SK-N-SH (cell line): ENCODE results near the gene GRB2. TPM values are rescaled to one million over a fixed set of nuclear protein-coding genes. Genes with fewer than 3 reads are reported as not detected.
A peak's percentile ranks its signal among the peaks of the same experiment; 100 is the strongest.

Source experiments
- CTCF ChIA-PET: fragments of 300-600, 350-600 bp; formaldehyde crosslinking; extraction: SDS; loops from one replicate; lab custom pipeline; 2021; lab: Yijun Ruan, JAX
- POLR2A ChIA-PET: fragments of 350-600 bp; sonication (Branson Sonifier 250); formaldehyde crosslinking; extraction: SDS; loops from one replicate; lab custom pipeline; 2020; ENCODE audit warnings: antibody characterized with exemption, inconsistent platforms; lab: Yijun Ruan, JAX
- DNase-seq: peaks from one replicate; pipeline ENCODE4 v3.0.0; 2012
- H2AFZ ChIP-seq: fragments of 200-600 bp; sonication (generic); 2 replicates; pipeline ENCODE4 v1.8.1; 2016; ENCODE audit warnings: antibody characterized with exemption, mild to moderate bottlenecking, low read depth
- H3F3A ChIP-seq: fragments of 200-600 bp; sonication (generic); replicated peaks from 2 replicates; pipeline ENCODE3; 2016; ENCODE audit warnings: antibody characterized with exemption, mild to moderate bottlenecking; ENCODE audit not compliant: insufficient read depth
- H3K27ac ChIP-seq, 2 experiments: fragments of 200-500 bp in 1 of 2; fragments of 200-600 bp in 1 of 2; sonication (Bioruptor generic) in 1 of 2; sonication (generic), shearing (Covaris generic) in 1 of 2; 2 replicates each; pipeline versions ENCODE4 v1.5.1 to v1.6.1; 2014 to 2016; ENCODE audit warnings: low read depth in 2 of 2, inconsistent platforms in 1 of 2, low read length in 1 of 2, mild to moderate bottlenecking in 1 of 2, mixed read lengths in 1 of 2
- H3K27me3 ChIP-seq: fragments of 200-600 bp; sonication (generic), shearing (Covaris generic); 2 replicates; pipeline ENCODE4 v1.6.1; 2016; ENCODE audit warnings: mixed run types; ENCODE audit not compliant: insufficient read depth
- H3K36me3 ChIP-seq, 2 experiments: fragments of 200-500 bp in 1 of 2; fragments of 200-600 bp in 1 of 2; sonication (Bioruptor generic) in 1 of 2; sonication (generic) in 1 of 2; replicated peaks in 1 of 2; 2 replicates each; pipeline versions ENCODE3 to v1.5.1; 2014 to 2016; ENCODE audit warnings: low read length in 1 of 2, mild to moderate bottlenecking in 1 of 2; ENCODE audit not compliant: insufficient read depth in 2 of 2, control insufficient read depth in 1 of 2
- H3K4me1 ChIP-seq, 2 experiments: fragments of 200-500 bp in 1 of 2; fragments of 200-600 bp in 1 of 2; sonication (Bioruptor generic) in 1 of 2; sonication (generic), shearing (Covaris generic) in 1 of 2; 2 replicates each; pipeline versions ENCODE4 v1.5.1 to v1.6.1; 2014 to 2016; ENCODE audit warnings: low read depth in 1 of 2, low read length in 1 of 2, mixed run types in 1 of 2; ENCODE audit not compliant: insufficient read depth in 2 of 2, control insufficient read depth in 1 of 2
- H3K4me2 ChIP-seq: fragments of 200-600 bp; sonication (generic), shearing (Covaris generic); 2 replicates; pipeline ENCODE4 v1.6.1; 2017; ENCODE audit warnings: mixed run types
- H3K4me3 ChIP-seq, 2 experiments: fragments of 200-500 bp in 1 of 2; fragments of 200-600 bp in 1 of 2; sonication (Bioruptor generic) in 1 of 2; sonication (generic), shearing (Covaris generic) in 1 of 2; 2 replicates each; pipeline versions ENCODE4 v1.5.1 to v1.8.1; 2014 to 2016; ENCODE audit warnings: low read depth in 2 of 2, inconsistent platforms in 1 of 2, low read length in 1 of 2, mild to moderate bottlenecking in 1 of 2, mixed read lengths in 1 of 2, moderate library complexity in 1 of 2
- H3K79me2 ChIP-seq: fragments of 200-600 bp; sonication (generic); 2 replicates; pipeline ENCODE4 v1.8.1; 2017; ENCODE audit warnings: mild to moderate bottlenecking; ENCODE audit not compliant: insufficient read depth
- H3K9ac ChIP-seq: fragments of 200-600 bp; sonication (generic); 2 replicates; pipeline ENCODE4 v1.6.1; 2017; ENCODE audit warnings: mixed run types
- H3K9me2 ChIP-seq: fragments of 200-600 bp; sonication (generic); 2 replicates; pipeline ENCODE4 v1.6.1; 2017; ENCODE audit warnings: mixed run types
- H3K9me3 ChIP-seq: fragments of 200-600 bp; sonication (generic); 2 replicates; pipeline ENCODE4 v1.6.1; 2017; ENCODE audit warnings: mixed run types, mild to moderate bottlenecking, moderate library complexity
- H4K20me1 ChIP-seq: fragments of 200-600 bp; sonication (generic); 2 replicates; pipeline ENCODE4 v1.6.1; 2017; ENCODE audit warnings: mild to moderate bottlenecking, mixed run types; ENCODE audit not compliant: insufficient read depth
- CHD2 ChIP-seq: fragments of 150-350 bp; IDR thresholded peaks from 2 replicates; pipeline ENCODE4 v1.6.1; 2018; ENCODE audit warnings: low read length; ENCODE audit not compliant: partially characterized antibody
- FOSL2 ChIP-seq: IDR thresholded peaks from 2 replicates; pipeline ENCODE4 v1.4.0; 2012; ENCODE audit warnings: low read depth, mild to moderate bottlenecking, moderate library complexity, borderline replicate concordance
- FOXM1 ChIP-seq: IDR thresholded peaks from 2 replicates; pipeline ENCODE4 v1.4.0; 2012; ENCODE audit warnings: low read depth, mild to moderate bottlenecking
- GATA2 ChIP-seq: sonication (generic); formaldehyde crosslinking; IDR thresholded peaks from 2 replicates; pipeline ENCODE4 v1.5.0; 2020; ENCODE audit warnings: mild to moderate bottlenecking, missing genetic modification reagents
- IRF3 ChIP-seq: fragments of 150-350 bp; IDR thresholded peaks from 2 replicates; pipeline ENCODE4 v1.6.1; 2016; ENCODE audit warnings: mild to moderate bottlenecking, low read depth, low read length
- JUND ChIP-seq: IDR thresholded peaks from 2 replicates; pipeline ENCODE4 v1.4.0; 2012
- MEF2A ChIP-seq: IDR thresholded peaks from 2 replicates; pipeline ENCODE4 v1.4.0; 2012; ENCODE audit warnings: low read depth, borderline replicate concordance
- MXI1 ChIP-seq: IDR thresholded peaks from 2 replicates; pipeline ENCODE4 v1.6.1; 2012; ENCODE audit warnings: mild to moderate bottlenecking, low read depth, low read length, improper control_type of control experiment
- NFIC ChIP-seq: IDR thresholded peaks from 2 replicates; pipeline ENCODE4 v1.4.0; 2012; ENCODE audit warnings: borderline replicate concordance
- REST ChIP-seq: IDR thresholded peaks from 2 replicates; pipeline ENCODE4 v1.6.1; 2012; ENCODE audit warnings: mild to moderate bottlenecking, low read depth, low read length, moderate library complexity
- TAF1 ChIP-seq: IDR thresholded peaks from 2 replicates; pipeline ENCODE4 v1.6.1; 2012; ENCODE audit warnings: low read depth, mild to moderate bottlenecking, low read length, moderate library complexity, borderline replicate concordance
- TCF12 ChIP-seq: IDR thresholded peaks from 2 replicates; pipeline ENCODE4 v1.4.0; 2012
- TEAD4 ChIP-seq: IDR thresholded peaks from 2 replicates; pipeline ENCODE4 v1.4.0; 2012; ENCODE audit warnings: mild to moderate bottlenecking, borderline replicate concordance; ENCODE audit not compliant: insufficient read depth
- USF2 ChIP-seq: fragments of 150-350 bp; IDR thresholded peaks from 2 replicates; pipeline ENCODE4 v1.6.1; 2017; ENCODE audit warnings: antibody characterized with exemption, low read length, low read depth, borderline replicate concordance
- WGBS: methylation state at CpG from one replicate; pipeline ENCODE4 v1.1.6; 2017; ENCODE audit warnings: low lambda C conversion rate; 5-methylcytosine and 5-hydroxymethylcytosine counted together
- polyA plus RNA-seq, 3 experiments: library from polyadenylated mRNA; depleted of rRNA; stranded (reverse); fragments of >200 nt; gene quantifications; 2 replicates each; pipeline ENCODE4 v1.2.3, GENCODE V29; 2012

Gene GRB2
- polyA plus RNA-seq, 1 of the 3 experiments (the other 2 are of a cell fraction), result 89.6 TPM

- Histone ChIP-seq H4K20me1 (no peaks in the 10 kb centered on the region), H3K27me3 (no peaks in the 10 kb centered on the region), H3K9me2 (no peaks in the 10 kb centered on the region), H3K4me3 (no peak overlapping the region), H3K4me2 (0 out of 2 replicates have a peak overlapping the region, but pooled peaks have one; percentile 2), H3K9ac (no peak overlapping the region), H3K36me3 (no peaks in the 10 kb centered on the region), H3K9me3 (no peaks in the 10 kb centered on the region), H2AFZ (no peak overlapping the region), H3K27ac (peak overlapping the region in 1 of 2 experiments; percentile 97; a peak in 2 of 4 replicates), H3F3A (peaks cover 6% of the 10 kb centered on the region), H3K79me2 (peaks cover 9% of the 10 kb centered on the region), H3K4me1 (peaks cover 23 to 43% of the 10 kb centered on the region in 2 experiments; a peak in 3 of 4 replicates)
- 65% methylated on average over 7 of the region's 7 CpGs for WGBS
- peak; percentile 50 for DNase-seq
- TF ChIP-seq IRF3 (no peak), REST (peak; percentile 89), NFIC (peak; percentile 71)
- CTCF ChIA-PET, result interaction anchor here (0.6 to 6.8 kb wide), 8 partner anchors 9 to 139 kb away, joined by 3 to 102 read pairs (median 38); partner anchors contain the start of genes GGA3, MRPS7 and SLC25A19
- POLR2A ChIA-PET, result interaction anchor here (0.5 to 5.3 kb wide), 3 partner anchors 13 to 120 kb away, joined by 3 to 67 read pairs (median 29); partner anchors contain the start of genes GGA3, MRPS7 and SLC25A19
Measured at GRCh38 chr17:75273977-75274708, 131.3 kb downstream of the GRB2 start.

- Histone ChIP-seq H4K20me1 (no peaks in the 10 kb centered on the region), H3K36me3 (no peaks in the 10 kb centered on the region), H3K79me2 (peaks cover 9% of the 10 kb centered on the region), H3K27ac (peak overlapping the region; percentile 5 to 97; a peak in 3 of 4 replicates), H3K9me3 (no peaks in the 10 kb centered on the region), H3K9me2 (no peaks in the 10 kb centered on the region), H3F3A (peaks cover 6% of the 10 kb centered on the region), H3K9ac (no peak overlapping the region), H3K27me3 (no peaks in the 10 kb centered on the region), H3K4me2 (peak overlapping the region; percentile 100), H3K4me1 (peaks cover 24 to 44% of the 10 kb centered on the region in 2 experiments; a peak in 3 of 4 replicates), H3K4me3 (no peak overlapping the region; a peak in 1 of 4 replicates), H2AFZ (no peak overlapping the region)
- no peak for DNase-seq
- CTCF ChIA-PET, result interaction anchor here (1.0 to 6.8 kb wide), 19 partner anchors 11 to 366 kb away, joined by 3 to 102 read pairs (median 4); partner anchors contain the start of genes GGA3, MRPS7 and SLC25A19
- TF ChIP-seq JUND (no peak), GATA2 (CRISPR knock-in tag) (peak; percentile 86), FOXM1 (no peak), NFIC (no peak), TAF1 (no peak), IRF3 (no peak), FOSL2 (no peak), MEF2A (no peak), USF2 (no peak), MXI1 (peak; percentile 74; the same call in 1 of the 2 replicates), TCF12 (no peak), CHD2 (peak; percentile 15), TEAD4 (no peak)
- POLR2A ChIA-PET, result interaction anchor here (0.7 to 5.3 kb wide), 8 partner anchors 9 to 133 kb away, joined by 3 to 67 read pairs (median 6); partner anchors contain the start of genes GGA3, GRB2, MRPS7 and SLC25A19
- WGBS, result 63% methylated on average over 3 of the region's 3 CpGs
Measured at GRCh38 chr17:75272848-75273184, 132.7 kb downstream of the GRB2 start.
